ENCODE data around the gene ETF1.

GRCh38 chr5:138582959-138583358, 39.9 kb upstream of the ETF1 start:
- TF ChIP-seq CTCF (IDR thresholded peaks at IDR 0.05): no peak
- TF ChIP-seq POLR2A (IDR thresholded peaks at IDR 0.05): no peak
